Measurements from ENCODE around the gene CAMTA1. TPM values are rescaled to one million over a fixed set of nuclear protein-coding genes. Genes with fewer than 3 reads are reported as not detected.

Gene CAMTA1
- total RNA-seq, 1 experiment from 2014 or later = 118 TPM

GRCh38 chr1:7447093-7447492 is 661.8 kb downstream of the CAMTA1 start:
- H3K79me2 ChIP-seq (ENCODE audit: low read length) = no peaks in the 10 kb centered on the region
- no peak overlapping the region for H2AFZ ChIP-seq (ENCODE audit: low read length)
- H3K4me3 ChIP-seq (ENCODE audit: low read length) = no peak overlapping the region
- no peak overlapping the region for H3K4me2 ChIP-seq (ENCODE audit: low read depth, low read length, poor library complexity, severe bottlenecking)
- no peak overlapping the region for H3K9ac ChIP-seq (ENCODE audit: low read length)
- no peaks in the 10 kb centered on the region for H3K36me3 ChIP-seq (ENCODE audit: insufficient read depth, low read length)
- H3K4me1 ChIP-seq (ENCODE audit: low read length) = peaks cover 15% of the 10 kb centered on the region
- no peak for DNase-seq
- H4K20me1 ChIP-seq (ENCODE audit: insufficient read depth, low read depth, low read length) = no peaks in the 10 kb centered on the region; the same call in 1 of the 2 replicates
- H3K27me3 ChIP-seq (ENCODE audit: low read length) = no peaks in the 10 kb centered on the region
- H3K27ac ChIP-seq (ENCODE audit: low read length) = no peak overlapping the region
- no peaks in the 10 kb centered on the region for H3K9me2 ChIP-seq (replicated peaks; ENCODE audit: insufficient read depth, low read length)
- no peaks in the 10 kb centered on the region for H3K9me3 ChIP-seq (ENCODE audit: low read length)

GRCh38 chr1:7447736-7448135 is 662.5 kb downstream of the CAMTA1 start:
- Histone ChIP-seq H3K4me1 (ENCODE audit: low read length) (peaks cover 15% of the 10 kb centered on the region), H3K4me3 (ENCODE audit: low read length) (no peak overlapping the region), H2AFZ (ENCODE audit: low read length) (no peak overlapping the region)

GRCh38 chr1:7448986-7449385 is 663.7 kb downstream of the CAMTA1 start:
- no peak for DNase-seq
- H3K4me2 ChIP-seq (ENCODE audit: low read depth, low read length, poor library complexity, severe bottlenecking) = no peak overlapping the region
- H3K27ac ChIP-seq (ENCODE audit: low read length) = no peak overlapping the region
- no peaks in the 10 kb centered on the region; the same call in 1 of the 2 replicates for H4K20me1 ChIP-seq (ENCODE audit: insufficient read depth, low read depth, low read length)
- H3K27me3 ChIP-seq (ENCODE audit: low read length) = no peaks in the 10 kb centered on the region
- H3K4me1 ChIP-seq (ENCODE audit: low read length) = peaks cover 15% of the 10 kb centered on the region
- no peak overlapping the region for H3K9ac ChIP-seq (ENCODE audit: low read length)
- no peaks in the 10 kb centered on the region for H3K9me3 ChIP-seq (ENCODE audit: low read length)
- H3K9me2 ChIP-seq (replicated peaks; ENCODE audit: insufficient read depth, low read length) = no peaks in the 10 kb centered on the region
- no peaks in the 10 kb centered on the region for H3K79me2 ChIP-seq (ENCODE audit: low read length)
- no peak overlapping the region for H2AFZ ChIP-seq (ENCODE audit: low read length)
- H3K36me3 ChIP-seq (ENCODE audit: insufficient read depth, low read length) = no peaks in the 10 kb centered on the region
- no peak overlapping the region for H3K4me3 ChIP-seq (ENCODE audit: low read length)

More at GRCh38 chr1:7447736-7448135, 662.5 kb downstream of the CAMTA1 start:
- H3K27me3 ChIP-seq (ENCODE audit: low read length) = no peaks in the 10 kb centered on the region
- no peaks in the 10 kb centered on the region for H3K9me3 ChIP-seq (ENCODE audit: low read length)
- H3K27ac ChIP-seq (ENCODE audit: low read length) = no peak overlapping the region
- no peak overlapping the region for H3K4me2 ChIP-seq (ENCODE audit: low read depth, low read length, poor library complexity, severe bottlenecking)
- no peaks in the 10 kb centered on the region for H3K9me2 ChIP-seq (replicated peaks; ENCODE audit: insufficient read depth, low read length)
- H4K20me1 ChIP-seq (ENCODE audit: insufficient read depth, low read depth, low read length) = no peaks in the 10 kb centered on the region; the same call in 1 of the 2 replicates
- no peaks in the 10 kb centered on the region for H3K79me2 ChIP-seq (ENCODE audit: low read length)
- DNase-seq = no peak
- no peaks in the 10 kb centered on the region for H3K36me3 ChIP-seq (ENCODE audit: insufficient read depth, low read length)
- no peak overlapping the region for H3K9ac ChIP-seq (ENCODE audit: low read length)

- Histone ChIP-seq H3K4me2 (ENCODE audit: low read depth, low read length, poor library complexity, severe bottlenecking) (no peak overlapping the region), H3K27ac (ENCODE audit: low read length) (no peak overlapping the region), H3K9me3 (ENCODE audit: low read length) (no peaks in the 10 kb centered on the region), H3K27me3 (ENCODE audit: low read length) (no peaks in the 10 kb centered on the region), H4K20me1 (ENCODE audit: insufficient read depth, low read depth, low read length) (no peaks in the 10 kb centered on the region; the same call in 1 of the 2 replicates), H3K79me2 (ENCODE audit: low read length) (no peaks in the 10 kb centered on the region), H3K9me2 (replicated peaks; ENCODE audit: insufficient read depth, low read length) (no peaks in the 10 kb centered on the region), H3K4me1 (ENCODE audit: low read length) (peaks cover 15% of the 10 kb centered on the region), H3K9ac (ENCODE audit: low read length) (no peak overlapping the region), H3K4me3 (ENCODE audit: low read length) (no peak overlapping the region), H3K36me3 (ENCODE audit: insufficient read depth, low read length) (no peaks in the 10 kb centered on the region), H2AFZ (ENCODE audit: low read length) (no peak overlapping the region)
- DNase-seq = no peak
These were observed 664.5 kb downstream of the CAMTA1 start for GRCh38 chr1:7449750-7450149.

- Histone ChIP-seq H3K4me1 (ENCODE audit: low read length) (peaks cover 15% of the 10 kb centered on the region), H3K36me3 (ENCODE audit: insufficient read depth, low read length) (no peaks in the 10 kb centered on the region), H3K27ac (ENCODE audit: low read length) (no peak overlapping the region), H3K79me2 (ENCODE audit: low read length) (no peaks in the 10 kb centered on the region), H3K4me3 (ENCODE audit: low read length) (no peak overlapping the region), H2AFZ (ENCODE audit: low read length) (no peak overlapping the region), H3K9ac (ENCODE audit: low read length) (no peak overlapping the region), H4K20me1 (ENCODE audit: insufficient read depth, low read depth, low read length) (no peaks in the 10 kb centered on the region; the same call in 1 of the 2 replicates), H3K9me2 (replicated peaks; ENCODE audit: insufficient read depth, low read length) (no peaks in the 10 kb centered on the region), H3K9me3 (ENCODE audit: low read length) (no peaks in the 10 kb centered on the region), H3K4me2 (ENCODE audit: low read depth, low read length, poor library complexity, severe bottlenecking) (no peak overlapping the region), H3K27me3 (ENCODE audit: low read length) (no peaks in the 10 kb centered on the region)
- DNase-seq = no peak
These were observed 665.6 kb downstream of the CAMTA1 start for GRCh38 chr1:7450838-7451237.

- Histone ChIP-seq H3K4me1 (ENCODE audit: low read length) (peaks cover 4% of the 10 kb centered on the region; the same call in 1 of the 2 replicates), H3K27ac (ENCODE audit: low read length) (no peak overlapping the region), H2AFZ (ENCODE audit: low read length) (no peak overlapping the region), H3K9me3 (ENCODE audit: low read length) (no peaks in the 10 kb centered on the region), H3K9me2 (replicated peaks; ENCODE audit: insufficient read depth, low read length) (no peaks in the 10 kb centered on the region), H3K4me3 (ENCODE audit: low read length) (no peak overlapping the region), H4K20me1 (ENCODE audit: insufficient read depth, low read depth, low read length) (no peaks in the 10 kb centered on the region; the same call in 1 of the 2 replicates), H3K79me2 (ENCODE audit: low read length) (no peaks in the 10 kb centered on the region), H3K27me3 (ENCODE audit: low read length) (no peaks in the 10 kb centered on the region), H3K4me2 (ENCODE audit: low read depth, low read length, poor library complexity, severe bottlenecking) (no peak overlapping the region), H3K9ac (ENCODE audit: low read length) (no peak overlapping the region), H3K36me3 (ENCODE audit: insufficient read depth, low read length) (no peaks in the 10 kb centered on the region)
- no peak for DNase-seq
These were observed 667.8 kb downstream of the CAMTA1 start for GRCh38 chr1:7453038-7453437.

GRCh38 chr1:7454052-7454815 is 669.0 kb downstream of the CAMTA1 start:
- Histone ChIP-seq H3K9me3 (ENCODE audit: low read length) (no peaks in the 10 kb centered on the region), H3K4me2 (ENCODE audit: low read depth, low read length, poor library complexity, severe bottlenecking) (no peak overlapping the region), H3K4me3 (ENCODE audit: low read length) (no peak overlapping the region), H3K4me1 (ENCODE audit: low read length) (peaks cover 4% of the 10 kb centered on the region; the same call in 1 of the 2 replicates), H3K79me2 (ENCODE audit: low read length) (no peaks in the 10 kb centered on the region), H2AFZ (ENCODE audit: low read length) (no peak overlapping the region), H4K20me1 (ENCODE audit: insufficient read depth, low read depth, low read length) (no peaks in the 10 kb centered on the region; the same call in 1 of the 2 replicates), H3K9ac (ENCODE audit: low read length) (no peak overlapping the region), H3K36me3 (ENCODE audit: insufficient read depth, low read length) (no peaks in the 10 kb centered on the region), H3K27me3 (ENCODE audit: low read length) (no peaks in the 10 kb centered on the region), H3K9me2 (replicated peaks; ENCODE audit: insufficient read depth, low read length) (no peaks in the 10 kb centered on the region), H3K27ac (ENCODE audit: low read length) (no peak overlapping the region)
- DNase-seq = peak; percentile 45

- no peak overlapping the region for H3K27ac ChIP-seq (ENCODE audit: low read length)
- H3K27me3 ChIP-seq (ENCODE audit: low read length) = no peaks in the 10 kb centered on the region
- H3K79me2 ChIP-seq (ENCODE audit: low read length) = no peaks in the 10 kb centered on the region
- peaks cover 7% of the 10 kb centered on the region for H3K4me1 ChIP-seq (ENCODE audit: low read length)
- no peaks in the 10 kb centered on the region for H3K36me3 ChIP-seq (ENCODE audit: insufficient read depth, low read length)
- no peaks in the 10 kb centered on the region for H3K9me3 ChIP-seq (ENCODE audit: low read length)
- H4K20me1 ChIP-seq (ENCODE audit: insufficient read depth, low read depth, low read length) = no peaks in the 10 kb centered on the region; the same call in 1 of the 2 replicates
- H3K9ac ChIP-seq (ENCODE audit: low read length) = no peak overlapping the region
- no peaks in the 10 kb centered on the region for H3K9me2 ChIP-seq (replicated peaks; ENCODE audit: insufficient read depth, low read length)
- H3K4me2 ChIP-seq (ENCODE audit: low read depth, low read length, poor library complexity, severe bottlenecking) = no peak overlapping the region
- H2AFZ ChIP-seq (ENCODE audit: low read length) = no peak overlapping the region
- DNase-seq = no peak
- H3K4me3 ChIP-seq (ENCODE audit: low read length) = no peak overlapping the region
These were observed 669.9 kb downstream of the CAMTA1 start for GRCh38 chr1:7454895-7455784.
